Measurements from ENCODE around the gene SEPHS1.

Gene SEPHS1

DNA sequence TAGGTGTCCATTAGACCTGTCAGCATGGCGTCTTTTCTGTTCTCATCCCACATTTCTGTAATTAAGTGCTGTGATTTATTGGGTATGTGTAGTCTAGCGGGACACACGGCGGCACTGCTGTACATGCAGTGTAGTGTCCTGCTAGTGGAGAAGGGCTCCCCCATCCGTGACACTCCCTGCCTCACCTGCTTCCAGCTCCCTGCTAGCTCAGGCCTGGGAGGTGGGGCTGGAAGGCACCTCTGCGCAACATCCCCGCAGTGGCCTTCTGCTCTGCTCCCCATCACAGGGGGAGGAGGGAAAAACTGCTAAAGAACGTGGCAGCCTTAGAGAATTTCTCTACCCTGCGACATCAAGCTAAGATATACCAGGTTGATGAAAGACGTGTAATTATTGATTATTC lies 19.5 kb downstream of the SEPHS1 start:
- no peak for DNase-seq (ENCODE audit: low read depth, low spot score)

DNA sequence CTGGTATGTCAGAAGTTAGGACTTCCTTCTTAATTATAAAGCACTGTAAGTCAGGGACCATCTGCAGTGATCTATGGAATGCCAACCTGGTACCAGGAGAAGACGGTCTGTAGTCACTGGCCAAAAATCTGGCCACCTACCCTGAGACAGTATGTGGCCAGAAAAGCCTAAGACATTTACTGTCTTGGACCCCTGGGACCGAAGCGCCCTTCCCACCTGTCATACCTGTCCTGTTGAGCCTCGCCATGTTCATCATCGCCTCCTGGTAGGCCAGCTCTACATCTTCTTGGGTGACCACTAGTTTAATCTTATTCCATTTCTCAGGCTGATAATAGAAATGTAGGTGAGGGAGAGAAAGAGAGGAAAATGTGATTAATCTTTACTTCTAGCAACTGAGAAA lies 20.0 kb downstream of the SEPHS1 start:
- no peak for DNase-seq (ENCODE audit: low read depth, low spot score)

DNA sequence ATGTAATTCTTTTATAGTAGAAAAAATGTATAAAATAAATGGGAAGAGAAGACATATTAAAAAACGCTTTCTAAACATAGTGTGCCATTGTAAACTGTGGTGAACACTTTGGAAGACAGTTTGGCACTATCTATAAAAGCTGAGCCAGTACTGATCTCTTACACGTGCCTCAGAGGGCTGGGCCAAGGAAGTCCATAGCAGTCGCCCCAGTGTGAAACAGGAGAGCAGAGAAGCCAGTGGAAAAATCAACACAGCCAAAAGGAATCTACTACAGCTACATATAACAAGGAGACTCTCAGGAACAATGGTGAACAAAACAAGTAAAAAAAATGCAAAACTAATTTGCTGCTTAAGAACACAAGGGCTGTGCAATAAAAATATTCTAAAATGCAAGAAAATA lies 20.6 kb downstream of the SEPHS1 start:
- no peak for DNase-seq (ENCODE audit: low read depth, low spot score)

DNA sequence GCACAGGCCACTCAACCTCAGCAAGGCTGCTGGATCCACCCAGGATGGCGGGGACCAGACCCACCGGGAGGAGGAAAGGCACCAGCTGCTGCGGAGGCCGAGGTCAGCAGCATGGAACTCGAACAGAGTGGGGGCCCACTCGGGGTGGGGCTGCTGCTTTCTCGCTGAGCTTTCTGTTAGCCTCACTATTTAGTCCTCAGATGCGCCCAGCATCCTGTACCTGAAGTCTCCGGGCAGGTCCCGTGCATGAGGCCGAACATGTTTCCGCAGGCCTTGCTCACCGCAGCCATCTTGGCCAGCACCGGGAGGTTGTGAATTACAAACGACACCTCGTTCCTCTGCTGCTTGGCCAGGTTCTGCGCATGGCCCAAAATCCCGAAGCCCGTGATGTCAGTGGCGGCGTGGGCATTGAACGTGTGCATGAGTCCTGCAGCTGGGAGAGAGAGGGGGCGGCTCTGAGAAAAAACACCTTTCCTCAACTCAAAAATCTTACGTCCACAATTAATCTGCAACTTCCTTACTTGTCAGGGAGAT lies 25.4 kb downstream of the SEPHS1 start:
- DNase-seq (ENCODE audit: low read depth, low spot score), result no peak

DNA sequence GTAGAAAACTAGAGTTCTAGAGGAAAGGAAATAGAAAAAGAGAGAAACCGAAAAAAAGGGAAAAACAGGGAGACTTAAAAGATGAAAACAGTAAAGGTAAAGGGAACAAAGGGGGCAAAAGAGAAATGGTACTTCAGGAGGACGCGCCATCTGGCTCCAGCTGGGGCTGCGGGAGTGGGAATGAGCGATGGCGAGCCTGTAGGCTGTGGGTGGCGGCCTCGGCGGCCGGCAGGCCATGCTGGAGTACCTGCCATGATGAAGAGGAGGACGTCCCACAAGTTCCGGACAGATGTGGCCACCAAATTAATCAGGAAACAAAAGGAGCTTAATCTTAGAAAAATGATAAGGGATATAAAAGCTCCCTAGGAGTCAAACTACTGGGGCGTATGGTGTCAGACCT lies 26.5 kb downstream of the SEPHS1 start:
- DNase-seq (ENCODE audit: low read depth, low spot score), result no peak

DNA sequence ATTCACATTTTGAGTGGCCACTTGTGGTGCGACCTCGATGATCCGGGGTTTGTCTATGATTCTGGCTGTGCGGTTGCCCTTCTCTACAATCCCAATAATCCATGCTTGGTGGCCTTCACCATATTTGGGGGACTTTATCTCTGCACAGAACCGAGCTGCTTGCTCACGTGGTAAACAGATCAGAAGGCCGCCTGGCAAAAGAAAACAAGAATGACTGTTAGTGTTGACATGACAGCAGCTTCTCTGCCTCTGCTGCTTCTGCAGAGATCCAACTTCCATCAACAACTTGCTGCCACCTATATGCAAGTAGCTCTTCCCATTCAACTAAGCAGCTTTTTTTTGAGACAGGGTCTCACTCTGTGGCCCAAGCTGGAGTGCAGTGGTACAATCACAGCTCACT lies 28.9 kb downstream of the SEPHS1 start:
- DNase-seq (ENCODE audit: low read depth, low spot score), result no peak

DNA sequence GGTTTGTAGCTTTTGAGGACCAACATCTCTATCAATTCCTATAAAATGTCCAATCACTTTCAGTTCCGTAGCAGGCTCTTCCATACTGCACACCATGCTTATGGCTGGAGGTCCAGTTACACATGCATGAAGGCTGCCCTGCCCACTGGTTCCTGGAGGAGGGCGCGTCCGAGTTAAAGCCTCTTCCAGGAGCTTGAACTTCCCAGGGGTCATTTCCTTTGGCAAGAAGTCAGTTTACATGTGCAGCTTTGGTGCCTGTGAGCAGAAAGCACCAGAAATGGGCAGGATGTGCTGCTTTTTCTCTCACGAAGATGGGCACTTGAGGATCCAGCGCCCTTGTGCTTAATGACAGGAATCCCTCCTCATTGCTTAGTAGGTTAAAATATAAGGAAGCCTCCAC lies 30.6 kb downstream of the SEPHS1 start:
- DNase-seq (ENCODE audit: low read depth, low spot score), result no peak

DNA sequence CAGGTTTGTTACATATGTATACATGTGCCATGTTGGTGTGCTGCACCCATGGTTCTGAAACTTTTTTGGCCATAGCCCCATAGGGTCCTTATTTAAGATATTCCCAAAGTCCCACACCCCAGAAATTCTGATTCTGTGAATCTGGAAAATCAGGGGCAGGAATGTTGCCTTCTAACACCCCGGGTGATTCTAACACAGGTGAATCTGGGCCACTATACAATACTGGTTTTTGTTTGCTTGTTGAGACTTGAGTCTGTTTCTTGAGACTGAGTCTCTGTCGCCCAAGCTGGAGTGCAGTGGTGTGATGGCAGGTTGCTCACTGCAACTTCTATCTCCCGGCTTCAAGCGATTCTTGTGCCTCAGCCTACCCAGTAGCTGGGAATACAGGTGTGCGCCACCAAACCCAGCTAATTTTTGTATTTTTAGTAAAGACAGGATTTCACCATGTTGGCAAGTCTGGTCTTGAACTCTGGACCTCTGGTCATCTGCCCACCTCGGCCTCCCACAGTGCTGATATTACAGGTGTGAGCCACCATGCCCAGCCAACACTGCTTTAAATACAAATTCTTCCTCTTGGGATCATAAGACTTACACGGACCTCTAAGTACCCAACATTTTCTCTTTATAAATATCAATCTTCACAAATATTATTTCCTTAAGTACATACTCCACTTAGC lies 31.3 kb downstream of the SEPHS1 start:
- no peak for DNase-seq (ENCODE audit: low read depth, low spot score)

DNA sequence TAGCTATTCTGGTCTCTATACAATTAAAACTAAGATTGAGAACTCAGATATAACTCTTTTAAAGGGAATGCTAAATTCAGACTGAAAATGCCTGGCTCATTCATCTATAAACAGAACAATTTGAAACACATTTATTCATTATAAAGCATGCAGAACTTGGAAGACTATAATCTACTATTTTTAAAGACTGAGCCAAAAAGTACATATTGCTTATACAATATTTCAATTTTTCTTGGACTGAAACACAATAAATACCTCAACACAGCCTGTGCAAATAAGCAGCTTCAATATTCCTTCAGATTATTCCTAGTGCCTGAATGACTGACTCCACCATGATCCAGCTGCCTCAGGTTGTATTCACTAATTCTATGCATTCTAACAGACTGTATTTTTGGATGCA lies 32.7 kb downstream of the SEPHS1 start:
- DNase-seq (ENCODE audit: low read depth, low spot score), result no peak

DNA sequence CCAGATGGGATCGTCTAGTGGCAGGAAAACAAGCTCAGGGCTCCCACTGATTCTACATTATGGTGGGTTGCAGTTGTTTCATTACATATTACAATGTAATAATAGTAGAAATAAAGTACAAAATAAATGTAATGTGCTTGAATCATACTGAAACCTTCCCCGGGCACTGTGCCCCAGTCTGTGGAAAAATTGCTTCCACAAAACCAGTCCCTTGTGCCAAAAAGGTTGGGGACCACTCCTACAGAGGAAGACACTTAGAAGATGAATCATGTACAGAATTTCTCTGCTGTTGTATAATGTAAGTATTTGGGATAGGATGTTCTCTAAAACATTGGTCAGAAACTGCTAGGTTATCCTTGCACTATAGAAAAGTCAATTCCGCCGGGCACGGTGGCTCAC lies 36.9 kb downstream of the SEPHS1 start:
- no peak for DNase-seq (ENCODE audit: low read depth, low spot score)

DNA sequence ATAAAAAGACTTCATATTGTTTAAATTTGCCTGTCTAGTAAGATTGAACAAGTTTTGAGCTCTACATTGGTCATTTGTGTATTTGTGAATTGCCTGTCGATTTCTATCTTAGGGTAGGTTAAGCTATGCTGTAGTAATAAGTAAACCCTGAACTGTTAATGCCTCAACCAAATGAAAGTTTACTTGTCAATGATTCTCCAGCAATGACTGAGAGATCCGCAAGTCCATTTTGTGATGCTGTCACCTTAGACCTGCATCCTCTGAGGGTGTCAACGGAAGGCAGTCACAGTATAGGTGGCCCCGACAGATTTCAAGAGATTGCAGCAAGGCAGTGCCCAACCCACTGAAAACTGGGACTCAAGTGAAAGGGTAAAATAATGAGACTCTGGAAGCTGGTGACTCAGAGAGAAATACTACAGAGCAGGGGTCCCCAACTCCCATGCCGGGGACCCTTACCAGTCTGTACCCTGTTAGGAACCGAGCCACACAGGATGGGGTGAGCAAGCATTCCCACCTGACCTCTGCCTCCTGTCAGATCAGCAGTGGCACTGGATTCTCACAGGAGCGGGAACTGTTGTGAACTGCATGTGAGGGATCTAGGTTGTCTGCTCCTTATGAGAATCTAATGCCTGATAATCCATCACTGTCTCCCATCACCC lies 37.4 kb downstream of the SEPHS1 start:
- no peak for DNase-seq (ENCODE audit: low read depth, low spot score)

DNA sequence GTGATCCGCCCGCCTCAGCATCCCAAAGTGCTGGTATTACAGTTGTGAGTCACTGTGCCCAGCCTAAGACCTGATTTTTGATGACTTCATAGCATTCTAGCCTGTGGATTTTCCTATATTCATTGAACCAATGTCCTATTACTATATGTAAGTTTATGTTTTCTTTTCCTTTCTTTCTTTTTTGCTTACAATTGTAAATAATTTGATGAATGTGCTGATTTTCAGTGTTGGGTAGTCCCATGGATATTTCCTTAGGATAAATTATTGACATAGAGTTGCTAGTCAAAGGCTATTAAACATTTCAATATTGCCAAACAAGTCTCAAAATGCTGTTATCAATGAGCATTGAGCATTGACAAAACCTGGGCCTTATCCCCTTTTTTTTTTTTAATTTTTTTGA lies 38.3 kb downstream of the SEPHS1 start:
- no peak for DNase-seq (ENCODE audit: low read depth, low spot score)

DNA sequence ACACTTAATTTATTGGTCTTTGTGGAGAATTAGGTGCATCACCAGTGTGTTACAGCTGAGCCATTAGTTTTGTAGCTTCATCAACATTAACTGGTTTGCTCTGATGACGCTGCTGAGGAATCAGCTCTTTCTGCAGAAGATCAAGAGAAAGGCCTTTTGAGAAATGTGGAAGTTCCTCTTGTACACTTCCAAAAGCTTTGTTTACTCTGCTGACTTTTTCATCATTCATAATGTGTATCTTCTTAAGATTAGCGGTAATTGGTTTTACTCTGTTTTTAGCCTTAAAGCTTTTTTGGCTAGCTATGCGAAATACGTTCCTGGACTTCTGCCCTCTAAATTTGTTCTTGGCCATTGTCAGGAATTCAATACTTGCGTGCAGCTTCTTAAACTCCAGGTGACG lies 40.0 kb downstream of the SEPHS1 start:
- DNase-seq (ENCODE audit: low read depth, low spot score), result no peak

DNA sequence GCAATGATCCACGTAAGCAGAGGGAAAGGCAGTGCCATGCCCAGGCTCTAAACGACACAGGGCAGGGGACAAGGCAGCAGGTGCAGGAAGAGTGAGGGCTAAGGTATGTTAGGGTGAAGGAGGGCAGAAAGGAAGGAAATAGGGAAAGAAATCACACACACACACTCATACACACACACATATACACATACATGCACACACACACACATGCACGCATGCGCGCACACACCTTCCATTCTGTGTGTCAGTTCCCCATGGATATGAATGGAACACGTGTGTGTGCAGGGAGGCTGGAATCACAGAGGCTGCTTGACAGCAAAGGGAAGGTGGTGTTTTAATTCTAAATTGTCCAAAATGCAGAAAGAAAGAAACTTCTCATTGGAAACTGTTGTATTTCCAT lies 42.0 kb downstream of the SEPHS1 start:
- DNase-seq (ENCODE audit: low read depth, low spot score), result no peak

DNA sequence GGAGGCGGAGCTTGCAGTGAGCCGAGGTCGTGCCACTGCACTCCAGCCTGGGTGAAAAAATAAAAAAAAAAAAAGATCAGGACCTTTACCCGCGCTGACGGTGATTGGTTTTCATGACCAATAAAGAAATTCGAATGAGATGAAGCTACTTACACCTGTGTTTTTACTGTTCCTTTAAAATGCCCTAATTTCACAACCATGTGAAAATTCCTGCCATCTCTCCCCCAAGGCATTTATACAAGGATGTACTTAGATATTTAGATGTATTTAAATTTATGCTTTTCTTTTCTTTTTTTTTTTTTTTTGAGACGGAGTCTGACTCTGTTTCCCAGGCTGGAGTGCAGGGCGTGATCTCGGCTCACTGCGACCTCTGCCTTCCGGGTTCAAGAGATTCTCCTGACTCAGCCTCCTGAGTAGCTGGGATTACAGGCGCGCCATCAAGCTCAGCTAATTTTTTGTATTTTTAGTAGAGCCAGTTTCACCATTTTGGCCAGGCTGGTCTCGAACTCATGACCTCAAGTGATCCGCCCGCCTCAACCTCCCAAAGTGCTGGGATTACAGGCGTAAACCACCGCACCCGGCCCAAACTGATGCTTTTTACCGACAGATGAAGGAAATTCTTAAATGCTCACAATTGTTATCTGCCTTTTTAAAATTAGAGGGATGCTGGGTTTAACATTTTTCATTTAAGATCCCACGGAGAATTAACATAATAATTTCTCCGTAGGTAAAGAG lies 45.1 kb downstream of the SEPHS1 start:
- DNase-seq (ENCODE audit: low read depth, low spot score), result no peak

DNA sequence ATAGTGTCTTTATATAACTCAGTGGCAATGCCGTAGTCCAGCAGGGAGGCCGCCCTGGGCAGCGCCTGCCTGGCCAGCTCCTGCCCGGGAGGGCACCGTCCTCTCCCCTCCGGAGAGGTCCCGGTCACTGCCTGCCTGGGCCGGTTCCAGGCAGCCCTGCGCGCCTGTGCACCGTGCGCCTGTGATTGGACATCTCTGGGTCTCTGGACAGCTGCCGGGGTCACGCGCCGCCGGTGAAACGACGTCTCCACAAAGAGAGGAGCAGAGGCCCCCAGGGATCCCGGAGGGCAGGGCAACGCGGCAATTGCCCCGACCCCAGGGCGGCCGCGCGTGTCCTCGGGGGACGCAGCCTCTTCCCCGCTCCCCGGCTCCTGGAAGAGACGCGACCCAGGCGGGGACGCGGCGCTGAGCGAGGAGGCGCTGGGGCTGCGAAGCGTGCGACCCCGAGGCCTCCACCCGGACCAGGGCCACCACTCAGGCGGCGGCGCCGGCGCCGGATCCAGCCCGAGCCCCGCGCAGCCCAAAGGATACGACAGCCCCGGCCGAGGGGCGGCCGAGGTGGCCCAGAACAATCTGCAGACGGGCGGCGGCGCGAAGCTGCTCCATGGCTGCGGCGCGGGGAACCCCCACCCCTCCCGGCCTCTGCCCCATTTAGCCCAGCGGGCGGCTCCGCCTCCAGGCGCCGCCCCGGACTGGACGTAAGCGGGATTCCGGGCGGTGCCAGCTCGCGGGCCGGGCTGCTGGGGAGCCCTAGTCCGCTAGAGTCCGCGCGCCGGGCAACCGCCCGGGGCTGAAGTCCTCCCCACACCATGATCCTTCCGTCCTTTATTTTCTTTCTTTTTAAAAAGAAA lies 48.4 kb downstream of the SEPHS1 start, which contains the start of gene PHYH:
Gene PHYH, minus strand, starts transcription at position 628 of the 851 bp plus-strand sequence. Its CDS starts 22 bp downstream, at position 606.
- DNase-seq (ENCODE audit: low read depth, low spot score), result peak; percentile 50

DNA sequence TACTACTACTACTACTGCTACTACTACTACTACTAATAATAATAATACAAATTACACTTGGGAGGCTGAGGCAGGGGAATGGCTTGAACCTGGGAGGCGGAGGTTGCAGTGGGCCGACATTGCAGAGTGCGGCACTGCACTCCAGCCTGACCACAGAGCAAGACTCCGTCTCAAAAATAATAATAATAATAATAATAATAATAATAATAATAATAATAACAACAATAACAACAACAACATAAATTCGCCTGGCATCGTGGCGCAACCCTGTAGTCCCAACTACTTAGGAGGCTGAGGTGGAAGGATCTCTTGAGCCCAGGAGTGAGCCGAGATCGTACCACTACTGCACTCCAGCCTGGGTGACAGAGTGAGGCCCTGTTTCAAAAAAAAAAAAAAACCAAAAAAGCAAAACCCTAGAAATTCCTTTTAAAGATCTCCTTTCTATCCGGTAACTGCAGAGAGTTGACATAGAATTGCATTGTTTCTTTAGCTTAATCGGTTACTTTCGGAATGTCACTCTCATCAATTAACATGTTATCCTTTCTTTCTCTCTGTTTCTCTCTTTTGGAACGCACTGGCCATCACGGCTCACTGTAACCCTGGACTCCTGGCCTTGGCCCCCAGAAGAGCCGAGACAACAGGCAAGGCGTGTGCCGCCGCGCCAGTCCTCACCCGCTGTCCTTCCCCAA lies 49.2 kb downstream of the SEPHS1 start:
- no peak for DNase-seq (ENCODE audit: low read depth, low spot score)

DNA sequence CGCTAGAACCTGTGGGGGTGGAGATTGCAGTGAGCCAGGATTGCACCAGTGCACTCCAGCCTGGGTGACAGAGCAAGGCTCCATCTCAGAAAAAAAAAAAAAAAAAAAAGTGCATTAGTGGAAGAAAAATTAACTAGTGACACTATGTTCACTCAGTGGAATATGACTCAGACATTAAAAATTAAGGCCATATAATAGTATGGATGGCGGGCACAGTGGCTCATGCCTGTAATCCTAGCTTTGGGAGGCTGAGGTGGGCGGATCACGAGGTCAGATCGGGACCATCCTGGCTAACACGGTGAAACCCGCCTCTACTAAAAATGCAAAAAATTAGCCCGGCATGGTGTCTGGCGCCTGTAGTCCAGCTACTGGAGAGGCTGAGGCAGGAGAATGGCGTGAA lies 51.6 kb downstream of the SEPHS1 start:
- no peak for DNase-seq (ENCODE audit: low read depth, low spot score)

DNA sequence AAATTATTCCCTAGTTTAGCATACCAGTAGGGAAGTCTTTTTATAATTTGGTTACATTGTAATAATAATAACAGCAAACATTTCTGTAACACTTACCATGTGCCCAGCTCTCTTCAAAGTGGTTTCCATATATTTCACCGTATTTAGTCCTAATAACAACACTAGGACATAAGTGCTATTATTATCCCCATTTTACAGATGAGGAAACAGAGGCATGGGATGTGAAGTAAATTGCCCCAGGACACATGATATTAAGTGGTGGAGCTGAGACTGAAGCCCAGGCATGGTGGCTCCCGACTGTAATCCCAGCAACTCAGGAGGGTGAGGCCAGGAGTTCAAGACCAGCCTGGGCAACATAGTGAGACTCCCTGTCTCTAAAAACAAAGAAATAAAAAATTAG lies 53.3 kb downstream of the SEPHS1 start:
- no peak for DNase-seq (ENCODE audit: low read depth, low spot score)

DNA sequence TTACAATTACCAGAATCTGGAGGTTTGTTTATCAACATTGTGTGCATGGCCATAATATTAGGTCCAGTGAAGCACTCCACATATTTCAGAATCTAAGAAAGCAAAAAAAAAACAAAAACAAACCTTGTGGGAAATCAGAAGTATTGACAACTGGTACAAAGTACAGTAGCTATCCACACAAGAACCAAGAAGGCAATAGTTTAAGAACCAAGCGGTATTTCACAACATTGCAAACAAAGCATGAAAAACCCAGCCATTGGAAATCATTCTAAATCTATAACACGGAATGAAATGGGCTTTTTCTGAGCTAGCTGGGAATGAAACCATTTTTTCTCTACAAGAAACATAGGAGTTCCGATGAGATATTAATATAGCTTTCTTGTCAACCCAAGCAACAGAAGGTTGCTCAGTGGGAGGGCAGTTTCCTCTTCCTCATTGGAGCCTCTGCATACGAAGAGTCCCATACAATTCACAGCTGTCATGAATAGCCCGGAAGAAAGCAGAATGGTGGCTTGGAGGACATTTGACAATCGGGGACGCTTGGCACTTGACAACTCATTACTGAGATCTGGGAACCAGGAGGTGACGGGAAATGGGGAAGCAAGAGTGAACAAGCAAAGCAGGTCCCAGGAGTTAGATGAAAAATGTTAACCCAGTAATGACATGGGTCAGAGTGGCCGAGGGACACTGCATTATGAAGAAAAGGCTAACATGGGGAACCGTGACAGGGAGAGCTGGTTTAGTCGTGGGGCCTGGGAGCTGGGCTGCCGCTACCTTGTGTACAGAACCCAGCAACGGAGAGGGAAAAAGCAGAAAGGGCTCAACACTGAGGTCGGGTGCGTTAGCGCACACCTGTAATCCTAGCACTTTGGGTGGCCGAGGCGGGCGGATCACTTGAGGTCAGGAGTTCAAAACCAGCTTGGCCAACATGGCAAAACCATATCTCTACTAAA lies 56.0 kb downstream of the SEPHS1 start:
- DNase-seq (ENCODE audit: low read depth, low spot score), result no peak

Data from smooth muscle cell of the brain vasculature (primary cell).